Skeletal muscle cell (primary cell): ENCODE measurements around the gene CAP2.
A peak's percentile ranks its signal among the peaks of the same experiment; 100 is the strongest.

Source experiments
- DNase-seq: peaks from one replicate; pipeline ENCODE4 v3.0.0-alpha.2; 2010; ENCODE audit warnings: low read depth
- H3K4me3 ChIP-seq: 2 replicates; pipeline ENCODE4 v1.5.1; 2011; ENCODE audit warnings: low read depth, mild to moderate bottlenecking, control low read depth, low read length, moderate library complexity

Gene CAP2, protein sequence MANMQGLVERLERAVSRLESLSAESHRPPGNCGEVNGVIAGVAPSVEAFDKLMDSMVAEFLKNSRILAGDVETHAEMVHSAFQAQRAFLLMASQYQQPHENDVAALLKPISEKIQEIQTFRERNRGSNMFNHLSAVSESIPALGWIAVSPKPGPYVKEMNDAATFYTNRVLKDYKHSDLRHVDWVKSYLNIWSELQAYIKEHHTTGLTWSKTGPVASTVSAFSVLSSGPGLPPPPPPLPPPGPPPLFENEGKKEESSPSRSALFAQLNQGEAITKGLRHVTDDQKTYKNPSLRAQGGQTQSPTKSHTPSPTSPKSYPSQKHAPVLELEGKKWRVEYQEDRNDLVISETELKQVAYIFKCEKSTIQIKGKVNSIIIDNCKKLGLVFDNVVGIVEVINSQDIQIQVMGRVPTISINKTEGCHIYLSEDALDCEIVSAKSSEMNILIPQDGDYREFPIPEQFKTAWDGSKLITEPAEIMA

DNA sequence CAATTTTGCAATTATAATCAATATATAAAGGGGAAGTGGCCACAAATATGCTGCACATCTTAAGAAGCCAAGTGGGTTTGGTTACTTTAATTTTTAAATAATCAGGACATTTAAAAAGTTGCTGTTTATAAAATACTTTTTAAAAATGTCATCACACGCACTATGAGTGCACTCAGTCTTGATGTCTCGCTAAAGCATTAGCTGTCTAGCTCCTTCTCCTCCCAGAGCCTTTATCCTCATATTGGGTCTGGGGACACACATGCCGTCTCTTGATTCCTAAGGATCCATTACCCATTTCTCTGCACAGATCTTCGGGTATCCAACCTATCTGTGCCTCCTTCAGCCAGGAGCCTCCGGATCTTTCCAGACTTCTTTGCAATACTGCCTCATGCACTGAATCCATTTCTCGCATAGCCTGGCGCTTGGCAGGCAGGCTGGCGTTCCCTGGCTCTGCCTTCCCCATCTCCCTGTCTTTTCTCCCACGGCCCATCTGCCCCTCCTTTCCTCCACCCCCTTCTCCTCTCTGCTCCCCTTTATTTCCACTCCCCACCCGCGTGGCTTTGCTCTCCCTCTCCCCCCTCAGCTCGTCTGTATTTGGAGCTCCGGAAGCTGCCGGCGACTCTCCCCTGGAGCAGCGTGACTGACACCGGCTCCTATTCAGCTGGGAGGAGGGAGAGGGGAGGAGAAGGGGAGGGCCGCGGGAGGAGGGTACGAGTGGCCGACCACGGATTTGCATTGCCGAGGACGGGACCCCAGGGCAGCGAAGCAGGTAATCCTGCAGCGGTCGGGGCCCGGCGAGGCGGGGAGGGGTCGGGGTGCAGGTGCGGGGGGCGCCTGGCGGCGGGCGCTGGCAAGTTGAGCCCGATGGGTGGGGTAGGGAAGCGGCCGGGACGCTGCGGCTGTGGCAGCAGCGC is at the start of gene CAP2:
Gene CAP2 (plus strand): TSS at position 618 of the 914 bp plus-strand sequence. CDS start 27,961 bp downstream, outside the sequence.
- DNase-seq, result no peak
- peak within 1 kb of the TSS; percentile 65 for H3K4me3 ChIP-seq

DNA sequence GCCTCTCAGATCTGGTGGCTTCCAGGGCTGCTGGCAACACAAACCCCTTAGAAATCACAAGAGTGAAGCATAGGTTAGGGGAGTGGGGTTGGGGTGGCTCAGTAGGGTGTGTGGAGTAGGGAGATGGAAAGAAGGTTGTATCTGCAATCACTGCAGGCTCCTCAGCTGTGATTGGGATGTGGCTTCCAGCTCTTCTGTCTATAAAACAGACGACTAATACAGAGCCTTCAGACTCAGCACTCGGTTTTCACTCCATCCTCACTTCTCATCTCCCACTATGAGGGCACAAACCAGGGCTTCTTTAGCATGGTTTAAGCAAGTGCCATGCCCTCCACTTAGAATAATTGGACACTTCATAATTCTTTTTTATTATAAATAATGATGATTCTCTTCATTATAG is 46.4 kb upstream of the CAP2 start:
- H3K4me3 ChIP-seq, result no peak overlapping the region
- DNase-seq, result no peak

DNA sequence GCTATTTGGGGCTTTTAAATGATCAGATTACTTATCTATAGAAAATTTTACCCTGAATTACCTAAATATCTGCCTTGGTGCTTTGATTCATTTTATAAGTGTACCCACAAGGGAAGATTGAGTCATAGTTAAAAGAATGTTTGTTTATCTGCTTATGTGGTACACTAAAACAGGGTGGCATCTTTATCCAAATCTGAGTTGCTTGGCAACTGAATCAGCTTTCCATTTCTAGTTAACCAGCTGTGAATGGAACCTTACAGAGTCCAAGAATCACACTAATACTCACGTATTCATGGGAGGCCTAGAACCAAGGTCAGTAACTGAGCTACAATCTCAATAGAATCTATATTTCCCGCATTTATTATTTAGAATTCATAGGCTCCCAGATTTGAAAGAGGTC is 44.0 kb upstream of the CAP2 start:
- H3K4me3 ChIP-seq, result no peak overlapping the region
- no peak for DNase-seq

DNA sequence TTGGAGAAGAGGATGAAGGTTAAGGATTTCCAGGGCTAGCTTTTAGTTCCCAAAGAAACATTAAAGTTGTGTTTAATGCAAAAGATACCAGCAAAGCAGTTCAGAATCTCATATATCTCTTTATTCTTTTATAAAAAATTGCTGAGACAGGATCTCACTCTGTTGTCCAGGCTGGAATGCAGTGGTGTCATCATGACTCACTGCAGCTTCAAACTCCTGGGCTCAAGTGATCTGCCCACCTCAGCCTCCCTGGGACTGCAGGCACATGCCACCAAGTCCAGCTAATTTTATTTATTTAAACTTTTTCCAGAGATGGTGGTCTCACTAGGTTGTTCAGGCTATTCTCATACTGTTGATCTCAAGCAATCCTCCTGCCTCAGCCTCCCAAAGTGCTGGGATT is 41.1 kb upstream of the CAP2 start:
- DNase-seq, result no peak
- no peak overlapping the region for H3K4me3 ChIP-seq

DNA sequence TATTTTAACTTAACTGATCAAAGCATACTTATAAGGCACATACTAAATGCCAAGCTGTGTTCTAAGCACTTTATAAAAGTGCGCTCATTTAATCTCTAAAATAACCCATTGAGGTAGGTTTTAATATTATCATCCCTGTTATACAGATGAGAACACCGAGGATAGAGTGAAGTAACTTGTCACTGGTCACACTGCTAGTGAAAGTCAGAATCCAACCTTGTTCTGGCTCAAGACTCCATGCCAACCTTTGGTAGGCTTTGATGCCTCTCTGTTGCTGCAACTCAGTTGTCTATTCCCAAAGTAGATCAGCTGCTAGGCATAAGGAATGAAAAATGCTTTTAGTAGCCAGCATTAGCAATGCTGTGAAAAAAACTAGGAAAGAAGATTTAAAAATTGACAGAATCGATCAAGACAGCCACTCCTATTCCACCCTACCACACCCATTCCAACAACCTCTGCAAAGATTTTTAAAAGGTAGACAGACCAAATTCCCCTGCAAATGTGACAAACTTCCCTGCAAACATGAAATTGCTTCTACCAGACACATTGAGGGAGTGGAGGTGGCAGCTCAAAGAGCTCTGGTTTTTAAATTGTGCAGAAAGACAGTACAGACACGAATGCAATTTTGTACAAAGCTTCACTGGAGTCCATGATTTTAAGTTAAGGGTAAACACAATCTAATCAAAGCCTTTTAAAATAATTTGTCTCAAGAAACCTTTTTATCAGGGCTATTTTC is 39.8 kb upstream of the CAP2 start:
- no peak overlapping the region for H3K4me3 ChIP-seq
- no peak for DNase-seq

DNA sequence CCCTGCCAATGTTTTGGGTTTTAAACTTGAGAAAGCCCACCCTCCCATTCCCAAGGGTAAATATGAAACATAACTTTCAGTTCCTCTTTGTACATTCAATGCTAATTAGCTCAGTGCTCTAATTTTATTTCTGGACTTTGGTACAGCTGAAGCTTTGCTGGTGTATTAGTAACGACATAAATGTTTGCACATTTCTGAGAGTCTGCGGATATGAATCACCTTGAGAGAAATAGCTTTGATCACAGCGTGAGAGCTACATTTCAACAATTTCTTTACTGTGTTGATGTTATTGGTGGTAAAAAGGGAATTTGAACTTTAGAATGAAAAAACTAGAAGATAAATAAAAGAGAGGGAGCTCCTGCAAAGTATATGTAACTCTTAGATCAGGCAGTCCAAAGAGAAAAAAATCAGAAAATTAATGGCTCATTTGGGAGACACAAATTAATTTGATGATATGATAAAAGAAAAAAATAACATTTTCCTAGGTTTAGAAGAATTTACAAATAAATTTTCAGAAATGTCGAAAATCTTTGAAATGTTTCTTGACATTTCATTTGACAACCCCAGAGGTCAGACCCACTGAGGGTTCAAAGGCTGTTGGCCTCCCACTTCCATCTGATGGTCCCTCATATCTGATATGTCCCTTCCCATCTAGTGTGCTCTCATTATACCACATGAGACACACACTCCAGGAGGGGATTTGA is 38.5 kb upstream of the CAP2 start:
- no peak overlapping the region for H3K4me3 ChIP-seq
- no peak for DNase-seq

DNA sequence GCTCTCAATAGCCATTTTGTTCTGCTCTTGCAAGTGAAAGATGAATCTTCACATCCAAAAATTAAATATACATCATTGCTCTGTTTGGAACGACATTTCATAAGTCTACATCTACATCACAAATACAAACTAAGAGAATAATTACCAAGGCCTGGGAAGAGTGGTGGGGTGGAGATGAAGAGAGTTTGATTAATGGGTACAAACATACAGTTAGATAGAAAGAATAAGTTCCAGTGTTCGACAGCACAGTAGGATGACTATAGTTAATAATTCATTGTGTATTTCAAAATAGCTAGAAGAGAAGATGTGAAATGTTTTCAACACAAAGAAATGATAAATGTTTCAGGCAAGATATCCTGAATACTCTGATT is 38.0 kb upstream of the CAP2 start:
- DNase-seq, result no peak
- no peak overlapping the region for H3K4me3 ChIP-seq

DNA sequence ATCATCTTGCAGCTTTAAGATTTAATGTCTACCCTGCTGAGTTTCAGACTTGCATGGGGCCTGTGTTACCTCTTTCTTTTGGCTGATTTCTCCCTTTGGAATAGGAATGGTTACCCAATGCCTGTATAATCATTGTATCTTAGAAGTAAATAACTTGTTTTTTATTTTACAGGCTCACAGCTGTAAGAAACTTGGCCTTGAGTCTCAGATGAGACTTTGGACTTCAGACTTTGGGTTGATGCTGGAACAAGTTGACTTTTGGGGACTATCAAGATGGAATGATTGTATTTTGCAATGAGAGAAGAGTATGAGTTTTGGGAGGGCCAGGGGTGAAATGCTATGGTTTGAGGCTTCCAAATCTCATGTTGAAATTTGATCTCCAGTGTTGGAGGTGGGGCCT is 34.9 kb upstream of the CAP2 start:
- no peak for DNase-seq
- H3K4me3 ChIP-seq, result no peak overlapping the region

DNA sequence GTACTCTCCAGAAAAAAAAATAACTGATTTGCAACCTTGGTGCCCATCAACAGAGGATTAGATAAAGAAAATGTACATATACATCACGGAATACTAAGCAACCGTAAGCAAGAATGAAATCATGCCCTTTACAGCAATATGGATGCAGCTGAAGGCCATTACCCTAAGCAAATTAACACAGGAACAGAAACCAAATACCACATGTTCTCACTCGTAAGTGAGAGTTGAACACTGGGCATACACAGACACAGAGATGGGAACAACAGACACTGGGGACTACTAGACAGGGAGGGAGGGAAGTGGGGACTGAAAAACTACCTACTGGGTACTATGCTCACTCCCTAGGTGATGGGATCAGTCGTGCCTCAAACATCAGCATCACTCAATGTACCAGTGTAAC is 32.8 kb upstream of the CAP2 start:
- DNase-seq, result no peak
- no peak overlapping the region for H3K4me3 ChIP-seq

DNA sequence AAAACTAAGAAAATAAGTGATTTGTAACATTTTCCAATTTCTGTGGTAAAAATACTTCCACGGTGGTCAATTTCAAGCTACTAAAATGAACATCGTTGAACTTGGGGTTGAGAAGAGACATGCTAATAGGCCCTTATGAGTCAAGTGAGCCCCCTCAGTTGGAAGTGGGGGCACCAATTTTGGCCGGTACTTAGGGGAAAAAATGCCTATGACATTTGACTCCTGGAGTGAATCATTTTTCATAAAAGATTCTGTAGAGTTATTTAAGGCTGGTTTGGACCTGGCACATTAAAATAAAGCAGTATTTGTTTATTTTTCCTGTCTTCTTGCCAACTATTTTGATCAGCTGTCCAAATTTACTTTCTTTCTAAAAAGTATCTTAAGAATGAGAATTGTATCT is 32.4 kb upstream of the CAP2 start:
- no peak overlapping the region for H3K4me3 ChIP-seq
- no peak for DNase-seq

DNA sequence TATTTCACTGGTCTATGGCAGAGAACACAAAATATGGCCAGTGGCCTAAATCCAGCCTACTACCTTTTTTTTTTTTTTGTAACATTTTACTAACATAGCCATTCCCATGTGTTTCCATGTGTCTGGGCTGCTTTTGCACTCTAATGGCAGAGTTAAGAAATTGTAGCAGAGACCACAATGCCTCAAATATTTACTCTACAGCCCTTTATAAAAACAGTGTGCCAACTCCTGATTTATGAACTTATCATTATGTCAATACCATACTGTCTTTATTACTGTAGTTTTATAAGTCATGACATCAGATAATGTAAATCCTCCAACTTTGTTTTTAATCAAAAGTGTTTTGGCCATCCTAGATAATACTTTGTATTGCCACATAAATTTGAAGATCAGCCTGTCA is 27.4 kb upstream of the CAP2 start:
- no peak overlapping the region for H3K4me3 ChIP-seq
- no peak for DNase-seq

DNA sequence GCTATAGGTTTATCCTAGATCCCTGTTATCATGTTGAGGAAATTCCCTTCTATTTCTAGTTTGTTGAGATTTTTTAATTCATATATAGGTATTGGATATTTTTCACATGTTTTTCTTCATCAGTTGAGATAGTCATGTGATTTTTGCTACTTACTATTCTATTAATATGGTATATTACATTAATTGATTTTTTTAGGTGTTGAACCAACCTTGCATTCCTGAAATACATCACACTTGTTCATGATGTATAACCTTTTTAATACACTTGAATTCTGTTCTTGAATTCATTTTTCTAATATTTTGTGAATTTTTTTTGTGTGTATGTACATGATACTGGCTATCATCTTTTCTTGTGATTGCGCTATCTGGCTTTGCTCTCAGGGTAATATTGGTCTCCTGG is 25.5 kb upstream of the CAP2 start:
- DNase-seq, result no peak
- H3K4me3 ChIP-seq, result no peak overlapping the region

DNA sequence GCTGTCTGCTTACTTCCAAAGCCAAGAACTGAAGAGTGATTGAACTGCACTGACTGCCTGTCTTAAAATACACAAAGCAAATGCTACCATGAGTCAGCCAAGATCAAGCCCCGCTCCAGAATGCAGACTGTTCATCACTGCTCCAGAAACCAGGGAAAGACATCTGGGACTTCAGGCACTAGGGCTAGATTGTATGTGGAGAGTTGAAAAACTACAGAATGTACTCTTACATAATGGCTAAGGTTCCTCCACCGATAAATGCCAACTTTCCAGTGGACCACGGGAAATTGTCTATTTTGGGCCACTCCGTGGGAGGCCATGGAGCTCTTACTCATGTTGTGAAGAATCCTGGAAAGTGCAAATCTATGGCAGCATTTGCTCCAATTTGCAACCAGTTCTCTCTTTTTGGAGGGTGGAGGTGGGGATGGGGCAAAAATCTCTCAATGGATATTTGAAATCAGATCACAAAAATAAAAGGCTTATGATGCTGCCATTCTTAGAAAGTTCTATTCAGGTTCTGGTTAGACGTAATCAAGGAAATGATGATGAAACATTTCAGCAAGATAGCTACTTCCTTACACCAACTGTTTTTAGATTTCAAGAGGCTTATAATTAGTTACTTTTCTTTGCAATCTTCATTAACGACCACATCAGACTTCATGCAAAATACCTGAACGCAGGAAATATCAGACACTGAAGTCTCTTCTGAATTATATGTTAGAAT is 11.8 kb upstream of the CAP2 start:
- H3K4me3 ChIP-seq, result no peak overlapping the region
- peak; percentile 64 for DNase-seq

DNA sequence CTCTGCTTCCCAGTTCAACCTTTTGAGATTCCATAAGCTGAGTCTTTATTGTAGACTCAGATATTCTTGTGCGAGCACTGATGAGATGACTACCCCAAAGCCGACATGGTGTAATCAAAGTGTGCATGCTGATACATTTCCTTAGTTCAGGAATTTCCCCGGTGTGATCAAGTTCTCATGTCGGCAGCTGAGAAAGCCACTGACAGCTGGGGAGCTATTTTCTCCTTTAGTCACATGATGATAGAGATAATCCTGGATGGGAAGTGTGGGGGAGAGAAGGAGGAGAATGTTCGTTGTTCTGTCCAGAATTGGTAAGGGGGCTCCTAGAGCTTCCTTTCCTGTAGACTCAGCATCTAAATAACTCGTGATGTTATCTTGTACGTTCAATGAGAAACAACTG is 7.7 kb upstream of the CAP2 start:
- no peak overlapping the region for H3K4me3 ChIP-seq
- peak; percentile 53 for DNase-seq

DNA sequence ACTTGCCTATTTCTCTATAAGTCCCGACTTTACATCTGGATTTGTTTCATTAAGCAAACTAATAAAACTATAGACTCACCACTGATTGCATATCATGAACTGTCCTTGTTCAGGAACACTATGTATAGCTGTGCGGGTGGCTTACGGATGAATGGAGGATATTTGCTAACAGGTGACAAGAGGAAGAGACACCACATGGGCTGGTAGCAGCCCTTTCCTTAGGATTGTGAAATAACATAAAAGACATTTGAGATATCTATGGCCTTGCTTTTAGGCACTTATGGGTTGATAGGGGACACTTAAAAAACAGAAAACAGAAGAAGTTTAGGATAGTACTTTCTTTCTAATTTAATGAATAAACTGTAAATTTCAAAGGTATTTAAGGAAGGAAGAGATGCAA is 5.0 kb upstream of the CAP2 start:
- no peak for DNase-seq
- no peak overlapping the region for H3K4me3 ChIP-seq

DNA sequence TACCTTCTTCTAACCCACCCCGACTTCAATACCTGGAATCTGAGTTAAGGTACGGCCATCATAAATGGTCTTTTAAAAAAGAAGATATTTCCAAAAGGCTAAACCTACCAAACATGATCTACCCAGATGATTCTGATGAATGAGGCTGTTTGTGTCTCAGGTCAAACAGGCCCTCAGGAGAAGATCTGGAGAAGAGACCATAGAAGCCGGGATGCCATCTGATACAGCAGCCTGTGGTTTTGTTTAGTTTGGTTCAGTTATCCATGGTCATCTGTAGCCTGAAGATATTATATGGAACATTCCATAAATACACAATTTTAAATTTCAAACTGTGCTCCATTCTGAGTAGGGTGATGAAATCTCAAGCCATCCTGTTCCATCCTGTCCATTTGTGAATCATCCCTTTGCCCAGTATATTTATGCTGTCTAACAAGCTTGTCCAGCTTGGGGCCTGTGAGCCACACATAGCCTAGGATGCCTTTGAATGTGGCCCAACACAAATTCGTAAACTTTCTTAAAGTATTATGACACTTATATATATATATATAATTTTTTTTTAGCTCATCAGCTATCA is 4.0 kb upstream of the CAP2 start:
- H3K4me3 ChIP-seq, result no peak overlapping the region
- DNase-seq, result peak; percentile 25

DNA sequence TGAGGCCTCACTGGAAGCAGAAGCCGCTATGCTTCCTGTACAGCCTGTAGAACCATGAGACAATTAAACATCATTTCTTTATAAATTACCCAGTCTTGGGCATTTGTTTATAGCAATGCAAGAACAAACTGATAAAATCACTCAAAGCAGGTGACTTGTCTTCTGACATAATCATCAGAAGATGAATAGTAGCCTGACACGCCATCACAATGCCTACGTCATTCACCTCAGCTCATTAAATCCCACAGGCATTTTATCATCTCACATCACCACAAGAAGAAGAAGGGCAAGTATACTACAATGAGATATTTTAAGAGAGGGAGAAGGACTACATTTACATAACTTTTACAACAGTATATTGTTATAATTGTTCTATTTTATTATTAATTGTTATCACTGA is 3.1 kb upstream of the CAP2 start:
- no peak for DNase-seq

DNA sequence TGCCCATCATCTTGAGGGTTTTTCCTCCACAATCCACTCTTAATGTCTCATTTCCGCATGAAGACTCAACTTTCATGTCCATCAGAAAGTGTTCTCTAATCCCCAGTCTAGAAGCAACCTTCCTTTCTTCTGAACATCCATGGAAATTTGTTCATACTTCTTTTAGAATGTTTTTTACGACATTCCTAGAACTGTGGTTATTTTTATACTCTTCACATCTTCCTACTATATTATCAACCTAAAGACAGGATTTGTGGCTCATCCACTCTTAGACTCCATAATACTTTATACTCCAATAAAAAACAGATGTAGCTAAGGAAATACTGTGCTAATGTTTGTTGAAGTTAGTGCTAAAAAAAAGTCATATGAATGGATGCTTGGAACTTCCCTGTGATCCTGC is 1.4 kb upstream of the CAP2 start:
- H3K4me3 ChIP-seq, result no peak overlapping the region
- DNase-seq, result no peak

More for the DNA sequence above, 3.1 kb upstream of the CAP2 start:
- no peak overlapping the region for H3K4me3 ChIP-seq
